HepG2 (cell line): ENCODE measurements around the gene MUC13. TPM values are rescaled to one million over a fixed set of nuclear protein-coding genes. Genes with fewer than 3 reads are reported as not detected.
A peak's percentile ranks its signal among the peaks of the same experiment; 100 is the strongest.

Experiments used
- ARNT ChIP-seq: fragments of 450-650 bp; IDR thresholded peaks from 2 replicates; pipeline ENCODE4 v1.6.1; 2017
- BRD4 ChIP-seq: sonication (generic); formaldehyde crosslinking; IDR thresholded peaks from 2 replicates; pipeline ENCODE4 v1.4.0; 2020; ENCODE audit warnings: missing genetic modification reagents
- CENPX ChIP-seq: sonication (generic); formaldehyde crosslinking; IDR thresholded peaks from 2 replicates; pipeline ENCODE4 v1.9.0; 2021; ENCODE audit warnings: mild to moderate bottlenecking, missing genetic modification reagents, moderate library complexity
- GABPB1 ChIP-seq: IDR thresholded peaks from 2 replicates; pipeline ENCODE4 v1.6.1; 2016; ENCODE audit warnings: mild to moderate bottlenecking, missing genetic modification reagents, moderate library complexity, missing compliant biosample characterization
- HHEX ChIP-seq: IDR thresholded peaks from 2 replicates; pipeline ENCODE4 v1.6.1; 2016; ENCODE audit warnings: control low read depth
- HOXA5 ChIP-seq: sonication (generic); formaldehyde crosslinking; IDR thresholded peaks from 2 replicates; pipeline ENCODE4 v1.4.0; 2020; ENCODE audit warnings: missing genetic modification reagents
- NAIF1 ChIP-seq: sonication (generic); formaldehyde crosslinking; IDR thresholded peaks from 2 replicates; pipeline ENCODE4 v1.5.0; 2020; ENCODE audit warnings: mild to moderate bottlenecking, missing genetic modification reagents, borderline replicate concordance
- NFE2 ChIP-seq: sonication (generic); formaldehyde crosslinking; IDR thresholded peaks from 2 replicates; pipeline ENCODE4 v1.4.0; 2020; ENCODE audit warnings: missing genetic modification reagents
- ZNF205 ChIP-seq: IDR thresholded peaks from 2 replicates; pipeline ENCODE4 v1.6.1; 2018; ENCODE audit warnings: missing biosample characterization, missing genetic modification reagents
- ZNF263 ChIP-seq: sonication (generic); formaldehyde crosslinking; IDR thresholded peaks from 2 replicates; pipeline ENCODE4 v1.4.0; 2020; ENCODE audit warnings: missing genetic modification reagents
- ZNF329 ChIP-seq: sonication (generic); formaldehyde crosslinking; IDR thresholded peaks from 2 replicates; pipeline ENCODE4 v1.9.0; 2021; ENCODE audit warnings: low read depth, mild to moderate bottlenecking, missing genetic modification reagents
- ZNF383 ChIP-seq: sonication (generic); formaldehyde crosslinking; IDR thresholded peaks from 2 replicates; pipeline ENCODE4 v1.4.0; 2020; ENCODE audit warnings: missing genetic modification reagents, mild to moderate bottlenecking, borderline replicate concordance
- ZNF484 ChIP-seq: sonication (generic); formaldehyde crosslinking; IDR thresholded peaks from 2 replicates; pipeline ENCODE4 v1.5.1; 2020; ENCODE audit warnings: mild to moderate bottlenecking, low read depth, missing genetic modification reagents, borderline replicate concordance
- ZNF792 ChIP-seq: IDR thresholded peaks from 2 replicates; pipeline ENCODE4 v1.6.1; 2016
- polyA plus RNA-seq, 8 experiments: library from polyadenylated mRNA; depleted of rRNA in 3 of 8; stranded (reverse) in 7 of 8; unstranded in 1 of 8; fragments of >200 nt; fragmentation: Illumina TruSeq in 4 of 8; extraction: Trizol in 4 of 8; gene quantifications; 2 replicates each; pipeline versions ENCODE4 v1.2.1 to v1.2.3, GENCODE V29; 2011 to 2016; ENCODE audit warnings: low read depth in 4 of 8, missing spikeins in 1 of 8, mixed read lengths in 1 of 8; ENCODE audit not compliant: insufficient read depth in 1 of 8
- total RNA-seq, 5 experiments: library from RNA; depleted of rRNA; stranded (reverse); fragments of >200 nt; fragmentation: Illumina TruSeq; extraction: Trizol; gene quantifications; 2 replicates each; pipeline ENCODE4 v1.2.3, GENCODE V29; 2016; ENCODE audit warnings: low read depth in 1 of 5
- TF ChIP-seq, protein P1 (sequence below): sonication (generic); formaldehyde crosslinking; IDR thresholded peaks from 2 replicates; pipeline ENCODE4 v1.8.0; 2022; ENCODE audit warnings: mild to moderate bottlenecking, missing genetic modification reagents, moderate library complexity
- TF ChIP-seq, protein P2 (sequence below): sonication (generic); formaldehyde crosslinking; IDR thresholded peaks from 2 replicates; pipeline ENCODE4 v1.8.0; 2022; ENCODE audit warnings: missing genetic modification reagents, mild to moderate bottlenecking, borderline replicate concordance
- TF ChIP-seq, protein P3 (sequence below): IDR thresholded peaks from 2 replicates; pipeline ENCODE4 v1.6.1; 2016; ENCODE audit warnings: missing compliant biosample characterization, missing genetic modification reagents, borderline replicate concordance
- TF ChIP-seq, protein P4 (sequence below): sonication (generic); formaldehyde crosslinking; IDR thresholded peaks from 2 replicates; pipeline ENCODE4 v1.8.0; 2022; ENCODE audit warnings: missing genetic modification reagents, mild to moderate bottlenecking, moderate library complexity, borderline replicate concordance
- TF ChIP-seq, protein P5 (sequence below): IDR thresholded peaks from 2 replicates; pipeline ENCODE4 v1.6.1; 2016; ENCODE audit warnings: missing compliant biosample characterization, missing genetic modification reagents, borderline replicate concordance
- TF ChIP-seq, protein P6 (sequence below): sonication (generic); formaldehyde crosslinking; IDR thresholded peaks from 2 replicates; pipeline ENCODE4 v1.4.0; 2020; ENCODE audit warnings: missing genetic modification reagents

The MUC13 gene
- total and polyA plus RNA-seq, 2 of the 13 experiments (the other 11 are each of a cell fraction or from before 2014, with no cell fraction given): 0.04 to 1.2 TPM

DNA sequence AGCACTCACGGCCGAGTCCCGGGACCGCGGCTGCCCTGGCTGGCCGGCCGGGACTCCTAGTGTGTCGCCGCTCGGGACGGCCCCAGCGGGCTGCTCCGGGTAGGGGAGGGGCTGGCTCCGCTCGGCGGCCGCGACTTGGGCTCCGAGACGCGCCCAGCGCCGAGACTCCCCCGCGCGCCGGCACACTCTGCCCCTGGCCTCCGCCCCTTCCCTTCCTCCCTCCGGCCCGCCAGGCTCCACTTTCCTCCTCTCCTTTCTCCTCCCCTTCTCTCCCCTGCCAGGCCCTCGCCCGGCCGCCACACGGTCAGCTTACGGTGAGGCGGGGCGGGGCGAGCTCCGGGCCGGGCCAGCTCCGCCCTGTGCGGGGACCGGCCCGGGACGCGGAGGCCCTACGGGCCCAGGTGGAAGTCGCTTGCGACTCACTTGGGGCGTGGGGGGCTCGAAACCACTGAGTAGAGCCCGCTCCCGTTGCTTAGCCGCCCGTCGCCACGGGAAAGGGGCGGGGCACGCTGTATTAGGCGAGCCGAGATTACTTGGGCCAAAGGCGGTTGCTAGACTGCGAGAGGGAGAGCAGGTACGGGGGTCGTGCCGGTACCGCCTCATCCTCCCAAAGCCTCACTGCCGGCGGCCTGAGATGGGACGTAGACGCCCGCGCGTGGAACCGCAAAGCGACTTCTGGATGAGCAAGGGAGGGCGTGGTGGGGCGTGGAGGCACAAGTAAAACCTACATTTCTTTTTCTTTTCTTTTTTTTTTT, 47.2 kb downstream of the MUC13 start, which contains the start of gene ITGB5 (continued):
- TF ChIP-seq, protein P1, sequence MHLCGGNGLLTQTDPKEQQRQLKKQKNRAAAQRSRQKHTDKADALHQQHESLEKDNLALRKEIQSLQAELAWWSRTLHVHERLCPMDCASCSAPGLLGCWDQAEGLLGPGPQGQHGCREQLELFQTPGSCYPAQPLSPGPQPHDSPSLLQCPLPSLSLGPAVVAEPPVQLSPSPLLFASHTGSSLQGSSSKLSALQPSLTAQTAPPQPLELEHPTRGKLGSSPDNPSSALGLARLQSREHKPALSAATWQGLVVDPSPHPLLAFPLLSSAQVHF (CRISPR knock-in tag): 0 out of 2 replicates have a peak, but pooled peaks have one; percentile 57
- peak; percentile 31; the same call in 1 of the 2 replicates for TF ChIP-seq ZNF792 (CRISPR knock-in tag)
- no peak for TF ChIP-seq CENPX (CRISPR knock-in tag)
- TF ChIP-seq, protein P2, sequence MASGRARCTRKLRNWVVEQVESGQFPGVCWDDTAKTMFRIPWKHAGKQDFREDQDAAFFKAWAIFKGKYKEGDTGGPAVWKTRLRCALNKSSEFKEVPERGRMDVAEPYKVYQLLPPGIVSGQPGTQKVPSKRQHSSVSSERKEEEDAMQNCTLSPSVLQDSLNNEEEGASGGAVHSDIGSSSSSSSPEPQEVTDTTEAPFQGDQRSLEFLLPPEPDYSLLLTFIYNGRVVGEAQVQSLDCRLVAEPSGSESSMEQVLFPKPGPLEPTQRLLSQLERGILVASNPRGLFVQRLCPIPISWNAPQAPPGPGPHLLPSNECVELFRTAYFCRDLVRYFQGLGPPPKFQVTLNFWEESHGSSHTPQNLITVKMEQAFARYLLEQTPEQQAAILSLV (CRISPR knock-in tag): peak; percentile 27; the same call in 1 of the 2 replicates
- peak; percentile 67 for TF ChIP-seq ZNF263
- TF ChIP-seq ZNF383 (CRISPR knock-in tag): 0 out of 2 replicates have a peak, but pooled peaks have one; percentile 35
- TF ChIP-seq, protein P3, sequence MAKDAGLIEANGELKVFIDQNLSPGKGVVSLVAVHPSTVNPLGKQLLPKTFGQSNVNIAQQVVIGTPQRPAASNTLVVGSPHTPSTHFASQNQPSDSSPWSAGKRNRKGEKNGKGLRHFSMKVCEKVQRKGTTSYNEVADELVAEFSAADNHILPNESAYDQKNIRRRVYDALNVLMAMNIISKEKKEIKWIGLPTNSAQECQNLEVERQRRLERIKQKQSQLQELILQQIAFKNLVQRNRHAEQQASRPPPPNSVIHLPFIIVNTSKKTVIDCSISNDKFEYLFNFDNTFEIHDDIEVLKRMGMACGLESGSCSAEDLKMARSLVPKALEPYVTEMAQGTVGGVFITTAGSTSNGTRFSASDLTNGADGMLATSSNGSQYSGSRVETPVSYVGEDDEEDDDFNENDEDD: peak; percentile 41; the same call in 1 of the 2 replicates
- 0 out of 2 replicates have a peak, but pooled peaks have one; percentile 22 for TF ChIP-seq ZNF329 (CRISPR knock-in tag)
- TF ChIP-seq GABPB1 (CRISPR knock-in tag): peak; percentile 68; the same call in 1 of the 2 replicates
- no peak for TF ChIP-seq NAIF1 (CRISPR knock-in tag)
- TF ChIP-seq, protein P4, sequence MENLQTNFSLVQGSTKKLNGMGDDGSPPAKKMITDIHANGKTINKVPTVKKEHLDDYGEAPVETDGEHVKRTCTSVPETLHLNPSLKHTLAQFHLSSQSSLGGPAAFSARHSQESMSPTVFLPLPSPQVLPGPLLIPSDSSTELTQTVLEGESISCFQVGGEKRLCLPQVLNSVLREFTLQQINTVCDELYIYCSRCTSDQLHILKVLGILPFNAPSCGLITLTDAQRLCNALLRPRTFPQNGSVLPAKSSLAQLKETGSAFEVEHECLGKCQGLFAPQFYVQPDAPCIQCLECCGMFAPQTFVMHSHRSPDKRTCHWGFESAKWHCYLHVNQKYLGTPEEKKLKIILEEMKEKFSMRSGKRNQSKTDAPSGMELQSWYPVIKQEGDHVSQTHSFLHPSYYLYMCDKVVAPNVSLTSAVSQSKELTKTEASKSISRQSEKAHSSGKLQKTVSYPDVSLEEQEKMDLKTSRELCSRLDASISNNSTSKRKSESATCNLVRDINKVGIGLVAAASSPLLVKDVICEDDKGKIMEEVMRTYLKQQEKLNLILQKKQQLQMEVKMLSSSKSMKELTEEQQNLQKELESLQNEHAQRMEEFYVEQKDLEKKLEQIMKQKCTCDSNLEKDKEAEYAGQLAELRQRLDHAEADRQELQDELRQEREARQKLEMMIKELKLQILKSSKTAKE: peak; percentile 53
- TF ChIP-seq, protein P5, sequence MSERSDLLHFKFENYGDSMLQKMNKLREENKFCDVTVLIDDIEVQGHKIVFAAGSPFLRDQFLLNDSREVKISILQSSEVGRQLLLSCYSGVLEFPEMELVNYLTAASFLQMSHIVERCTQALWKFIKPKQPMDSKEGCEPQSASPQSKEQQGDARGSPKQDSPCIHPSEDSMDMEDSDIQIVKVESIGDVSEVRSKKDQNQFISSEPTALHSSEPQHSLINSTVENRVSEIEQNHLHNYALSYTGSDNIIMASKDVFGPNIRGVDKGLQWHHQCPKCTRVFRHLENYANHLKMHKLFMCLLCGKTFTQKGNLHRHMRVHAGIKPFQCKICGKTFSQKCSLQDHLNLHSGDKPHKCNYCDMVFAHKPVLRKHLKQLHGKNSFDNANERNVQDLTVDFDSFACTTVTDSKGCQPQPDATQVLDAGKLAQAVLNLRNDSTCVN (CRISPR knock-in tag): peak; percentile 28; the same call in 1 of the 2 replicates
- no peak for TF ChIP-seq HHEX (CRISPR knock-in tag)
- TF ChIP-seq, protein P6, sequence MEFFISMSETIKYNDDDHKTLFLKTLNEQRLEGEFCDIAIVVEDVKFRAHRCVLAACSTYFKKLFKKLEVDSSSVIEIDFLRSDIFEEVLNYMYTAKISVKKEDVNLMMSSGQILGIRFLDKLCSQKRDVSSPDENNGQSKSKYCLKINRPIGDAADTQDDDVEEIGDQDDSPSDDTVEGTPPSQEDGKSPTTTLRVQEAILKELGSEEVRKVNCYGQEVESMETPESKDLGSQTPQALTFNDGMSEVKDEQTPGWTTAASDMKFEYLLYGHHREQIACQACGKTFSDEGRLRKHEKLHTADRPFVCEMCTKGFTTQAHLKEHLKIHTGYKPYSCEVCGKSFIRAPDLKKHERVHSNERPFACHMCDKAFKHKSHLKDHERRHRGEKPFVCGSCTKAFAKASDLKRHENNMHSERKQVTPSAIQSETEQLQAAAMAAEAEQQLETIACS (CRISPR knock-in tag): peak; percentile 53
- TF ChIP-seq NFE2: no peak
- TF ChIP-seq BRD4: no peak
- TF ChIP-seq ZNF205 (CRISPR knock-in tag): 0 out of 2 replicates have a peak, but pooled peaks have one; percentile 22
- no peak for TF ChIP-seq ARNT
- TF ChIP-seq HOXA5: peak; percentile 47; the same call in 1 of the 2 replicates
- TF ChIP-seq ZNF484 (CRISPR knock-in tag): no peak
